HG03575 (cell line): ENCODE results near the gene UMAD1.

Experiments used
- ATAC-seq: cut with Tn5 transposase; IDR thresholded peaks from one replicate; pipeline ENCODE4 v1.9.1; 2021; ENCODE audit not compliant: unreplicated experiment, insufficient number of reproducible peaks, low FRiP score; ENCODE audit errors: extremely low read depth

The UMAD1 gene

GRCh38 chr7:7895754-7896153, 255.2 kb downstream of the UMAD1 start:
- no peak for ATAC-seq

DNA sequence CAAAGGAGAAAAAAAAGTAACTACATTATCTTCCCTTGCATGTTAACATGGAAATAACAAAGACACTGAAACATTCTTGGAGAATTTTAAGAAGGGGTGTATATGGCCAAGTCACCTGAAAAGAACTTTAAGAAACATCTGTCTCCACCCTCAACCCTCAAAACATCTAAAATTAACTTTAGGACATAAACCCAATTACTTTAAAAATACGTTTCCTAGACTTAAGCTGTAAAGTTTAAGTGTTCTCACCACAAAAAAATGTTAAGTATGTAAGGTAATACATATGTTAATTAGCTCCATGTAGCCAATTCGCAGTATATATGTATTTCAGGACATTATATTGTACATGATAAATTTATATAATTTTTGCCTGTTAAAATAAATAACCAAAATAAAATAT, 257.0 kb downstream of the UMAD1 start:
- no peak for ATAC-seq

GRCh38 chr7:7897949-7898515, 257.5 kb downstream of the UMAD1 start:
- no peak for ATAC-seq

DNA sequence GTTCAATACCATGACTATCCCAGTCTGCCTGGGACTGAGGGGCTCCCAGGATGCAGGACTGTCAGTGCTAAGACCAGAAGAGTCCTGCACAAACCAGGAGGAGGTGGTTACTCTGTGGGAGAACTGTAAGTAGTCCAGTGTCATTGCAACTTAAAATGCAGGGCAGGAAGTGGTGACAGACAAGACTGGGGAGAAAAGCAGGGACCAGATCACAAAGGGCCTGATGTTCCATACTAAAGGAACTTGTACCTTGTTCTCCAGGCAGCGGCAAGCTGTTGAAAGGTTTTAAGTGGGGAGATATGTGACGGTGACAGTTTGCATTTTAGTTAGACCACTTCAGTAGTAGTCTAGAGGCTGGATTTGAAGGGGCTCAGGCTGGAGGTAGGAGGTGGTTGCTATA, 262.3 kb downstream of the UMAD1 start:
- no peak for ATAC-seq

DNA sequence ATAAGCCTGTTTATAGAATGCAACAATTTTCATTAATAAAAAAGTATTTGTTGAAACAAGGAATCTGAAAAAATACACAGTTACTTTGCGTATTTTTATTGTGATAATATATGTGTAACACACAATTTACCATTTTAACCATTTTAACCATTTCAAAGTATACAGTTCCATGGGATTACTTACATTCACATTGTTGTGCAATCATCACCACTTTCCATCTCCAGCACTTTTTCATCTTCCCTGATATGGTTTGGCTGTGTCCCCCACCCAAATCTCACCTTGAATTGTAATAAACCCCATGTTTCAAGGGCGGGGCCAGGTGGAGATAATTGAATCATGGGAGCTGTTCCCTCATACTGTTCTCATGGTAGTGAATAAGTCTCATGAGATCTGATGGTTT, 266.8 kb downstream of the UMAD1 start:
- no peak for ATAC-seq

DNA sequence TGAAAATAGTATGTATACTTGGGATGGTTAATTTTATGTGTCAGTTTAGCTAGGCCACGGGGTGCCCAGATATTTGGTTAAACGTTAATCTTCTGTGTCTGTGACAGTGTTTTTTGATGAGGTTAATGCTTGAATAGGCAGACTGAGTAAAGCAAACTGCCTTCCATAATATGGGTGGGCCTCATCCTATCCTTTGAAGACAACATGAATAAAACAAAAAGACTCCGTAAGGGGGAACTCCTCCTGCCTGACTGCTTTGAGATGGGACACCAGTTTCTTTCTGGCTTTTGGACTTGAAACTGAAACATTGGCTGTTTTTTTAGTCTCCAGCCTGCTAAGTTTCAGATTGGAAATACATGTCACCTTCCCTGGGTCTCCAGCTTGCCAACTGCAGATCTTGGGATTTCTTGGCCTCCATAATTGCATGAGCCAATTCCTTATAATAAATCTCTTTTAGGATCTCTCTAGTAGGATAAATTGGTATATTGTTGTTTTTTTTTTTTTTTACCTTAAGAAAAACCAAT, 268.1 kb downstream of the UMAD1 start:
- no peak for ATAC-seq

DNA sequence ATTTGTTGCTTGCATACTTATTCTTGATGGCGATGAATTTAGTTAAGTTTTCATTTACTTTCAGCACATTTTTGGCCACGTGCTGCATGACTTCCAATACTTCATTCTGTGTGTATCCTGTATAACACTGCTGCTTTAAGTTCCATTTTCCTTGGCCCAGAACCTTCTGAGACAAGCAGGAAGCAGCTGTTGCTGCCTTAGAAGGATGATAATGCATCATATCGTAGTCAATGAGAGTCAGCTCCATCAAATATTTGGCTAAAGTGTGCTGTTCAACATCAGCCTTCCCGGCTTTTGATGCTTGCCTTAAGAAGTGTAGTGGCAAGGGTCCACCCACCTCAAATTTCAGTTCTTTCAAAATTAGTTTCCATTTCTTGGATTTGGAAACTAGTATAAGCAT, 268.8 kb downstream of the UMAD1 start:
- ATAC-seq = no peak

GRCh38 chr7:7911369-7912123, 271.0 kb downstream of the UMAD1 start:
- ATAC-seq = no peak

GRCh38 chr7:7912937-7913336, 272.4 kb downstream of the UMAD1 start:
- no peak for ATAC-seq

DNA sequence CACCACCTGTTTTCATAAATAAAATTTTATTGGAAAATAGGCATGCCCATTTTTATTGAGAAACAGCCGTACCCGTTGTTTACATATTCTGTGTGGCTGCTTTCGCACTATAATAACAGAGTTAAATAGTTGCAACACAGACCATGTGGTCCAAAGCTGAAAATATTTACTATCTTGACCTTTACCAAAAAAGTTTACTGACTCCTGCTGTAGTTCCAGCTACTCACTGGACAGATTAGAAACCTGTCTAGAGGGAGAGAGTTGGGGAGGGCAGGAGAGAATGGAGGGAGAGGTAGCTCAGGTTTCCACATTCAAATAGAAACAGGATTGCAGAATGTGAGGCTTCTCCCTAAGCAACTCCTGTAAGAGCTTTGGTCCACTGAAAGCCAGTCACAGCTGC, 273.0 kb downstream of the UMAD1 start:
- no peak for ATAC-seq

DNA sequence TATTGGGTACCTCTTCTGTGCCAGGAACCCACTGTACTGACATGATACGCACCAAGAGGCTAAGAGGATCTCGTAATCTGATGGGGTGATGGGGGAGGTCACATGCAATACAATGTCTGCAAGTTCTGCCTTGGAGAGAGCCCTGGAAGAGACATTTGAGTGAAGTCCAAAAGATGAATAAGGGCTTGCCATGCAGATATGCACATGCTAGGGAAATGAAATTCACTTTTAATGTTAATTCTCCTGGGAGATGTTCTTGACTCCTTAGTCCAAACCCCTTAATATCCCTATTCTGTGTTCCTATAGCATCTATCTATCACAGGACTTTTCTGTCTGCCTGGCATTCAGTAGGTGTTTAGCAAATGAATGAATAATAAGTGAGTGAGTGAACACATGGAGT, 274.0 kb downstream of the UMAD1 start:
- no peak for ATAC-seq

GRCh38 chr7:7916064-7916463, 275.5 kb downstream of the UMAD1 start:
- no peak for ATAC-seq

GRCh38 chr7:7917593-7917992, 277.0 kb downstream of the UMAD1 start:
- ATAC-seq = no peak

DNA sequence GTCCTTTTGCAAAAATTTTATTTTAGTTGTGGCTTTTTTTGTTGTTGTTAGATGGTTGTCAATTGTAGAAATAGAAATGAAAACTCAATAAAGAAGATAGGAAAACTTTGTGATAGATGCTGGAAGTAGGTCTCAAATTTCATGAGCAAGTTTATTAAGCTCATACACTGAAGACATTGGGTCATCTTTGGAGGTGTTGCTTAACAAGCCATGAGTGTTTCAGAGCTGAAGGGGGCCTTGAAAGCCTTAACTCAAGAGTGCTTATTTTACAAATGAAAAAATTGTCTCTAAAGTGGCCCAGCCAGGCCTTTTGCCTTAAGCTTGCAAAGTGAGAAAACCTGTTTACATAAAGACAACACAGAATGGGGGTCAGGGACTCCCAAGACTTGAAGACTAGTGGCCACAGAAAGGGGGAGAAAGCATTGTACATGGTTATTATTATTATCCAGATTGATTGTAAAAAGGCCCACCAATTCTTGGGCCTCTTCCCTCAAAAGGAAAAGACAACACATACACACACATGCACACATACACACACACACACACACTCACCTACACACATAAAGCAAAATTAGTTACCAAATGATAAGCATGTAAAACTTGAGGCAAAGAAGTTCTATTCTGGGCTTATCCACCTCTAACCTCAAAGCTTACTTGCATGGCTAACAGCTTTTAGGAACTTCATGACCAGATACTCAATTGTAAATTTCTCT, 278.3 kb downstream of the UMAD1 start:
- ATAC-seq = no peak

- no peak for ATAC-seq
These were observed 278.9 kb downstream of the UMAD1 start for GRCh38 chr7:7919449-7919945.

DNA sequence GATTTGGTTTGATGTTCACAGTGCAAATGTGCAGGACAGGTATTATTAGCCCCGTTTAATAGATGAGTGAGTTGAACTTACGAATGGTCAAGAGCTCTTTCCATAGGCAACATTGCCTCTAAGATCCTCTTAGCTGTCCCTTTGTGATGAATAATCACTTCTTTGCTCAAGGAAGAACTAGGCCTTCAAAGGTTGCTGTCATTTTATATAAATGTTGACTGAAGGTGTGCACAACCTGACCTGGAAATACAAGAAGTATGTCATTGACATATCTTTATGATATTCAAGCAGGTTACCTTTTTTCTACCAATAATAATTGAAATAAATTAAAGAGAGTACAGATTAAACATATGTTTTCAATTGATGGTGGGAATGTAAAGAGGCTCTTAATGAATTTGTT, 279.5 kb downstream of the UMAD1 start:
- no peak for ATAC-seq

DNA sequence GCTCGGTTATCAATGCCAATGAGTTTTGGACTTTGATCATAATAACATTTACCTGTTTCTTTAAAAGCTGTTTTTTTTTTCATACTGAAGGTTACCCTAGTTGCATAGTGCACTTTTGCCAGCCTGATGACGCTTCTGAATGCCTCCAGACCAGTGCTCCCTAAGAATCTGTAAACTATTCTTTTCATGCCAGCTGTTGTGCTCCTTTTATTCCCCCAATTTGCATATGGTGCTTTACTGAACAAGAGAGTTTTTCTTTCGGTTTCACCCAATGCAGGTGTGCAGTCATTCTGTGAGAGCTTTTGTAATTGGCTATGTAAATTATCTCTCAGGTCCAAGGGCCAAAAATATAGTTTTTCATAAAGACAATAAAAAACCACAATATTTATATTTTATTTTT, 279.9 kb downstream of the UMAD1 start:
- no peak for ATAC-seq

GRCh38 chr7:7921830-7922229, 281.3 kb downstream of the UMAD1 start:
- ATAC-seq = no peak

DNA sequence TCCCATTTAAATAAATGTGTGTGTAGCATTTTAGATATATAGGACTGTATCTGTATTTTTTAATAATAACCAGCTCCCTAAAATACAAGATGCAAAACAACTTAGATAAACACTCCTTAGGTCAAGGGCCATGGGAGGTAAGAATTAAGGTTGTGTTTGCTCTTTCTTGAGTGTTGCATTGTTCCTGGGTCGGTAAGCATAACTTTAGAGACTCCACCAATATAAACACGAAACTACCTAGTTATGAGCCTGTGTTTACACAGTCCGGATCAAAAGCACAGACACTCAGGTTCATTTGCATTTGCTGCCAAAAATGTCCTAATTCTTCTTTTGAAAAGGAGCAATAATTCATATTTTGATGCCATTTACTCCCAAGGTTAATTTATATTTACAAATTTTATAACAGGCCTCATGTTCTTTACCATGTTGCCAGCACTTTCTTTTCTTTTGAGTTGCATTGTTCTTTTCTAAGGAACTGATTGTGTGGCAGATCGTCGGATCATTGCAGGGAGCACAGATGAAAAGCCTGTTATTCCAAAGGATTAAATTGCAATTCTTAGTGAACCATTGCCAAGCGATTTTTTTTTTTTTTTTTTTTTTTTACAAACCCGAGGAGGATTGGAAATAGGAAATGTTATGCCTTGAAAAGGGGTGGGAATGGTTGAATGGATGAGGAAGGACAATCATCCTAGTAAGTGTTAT, 282.3 kb downstream of the UMAD1 start:
- no peak for ATAC-seq
